ENCODE measurements around the gene DCP2. TPM values are rescaled to one million over a fixed set of nuclear protein-coding genes. Genes with fewer than 3 reads are reported as not detected.

DCP2 gene
- total and polyA plus RNA-seq, 2 donors from 2014 or later, result 6.9 to 43.0 TPM

GRCh38 chr5:112973904-112974303, 2.7 kb upstream of the DCP2 start:
- no peak overlapping the region for H3K9ac ChIP-seq (ENCODE audit: low read length in 3 of 3)
- FAIRE-seq (no peak), DNase-seq (no peak)
- H3K4me3 ChIP-seq (ENCODE audit: low read length in 3 of 3), result no peak overlapping the region
- no peaks in the 10 kb centered on the region for H3K36me3 ChIP-seq (ENCODE audit: control insufficient read depth in 2 of 3, insufficient read depth in 3 of 3, low read length in 3 of 3)
- no peaks in the 10 kb centered on the region for H3K27me3 ChIP-seq (ENCODE audit: control insufficient read depth, insufficient read depth, low read length)
- H3K9me3 ChIP-seq (ENCODE audit: control insufficient read depth in 2 of 3, insufficient read depth in 1 of 3, low read length in 3 of 3), result no peaks in the 10 kb centered on the region
- no peak overlapping the region for H3K27ac ChIP-seq (ENCODE audit: low read depth in 2 of 2, low read length in 2 of 2)
- TF ChIP-seq, protein P1, sequence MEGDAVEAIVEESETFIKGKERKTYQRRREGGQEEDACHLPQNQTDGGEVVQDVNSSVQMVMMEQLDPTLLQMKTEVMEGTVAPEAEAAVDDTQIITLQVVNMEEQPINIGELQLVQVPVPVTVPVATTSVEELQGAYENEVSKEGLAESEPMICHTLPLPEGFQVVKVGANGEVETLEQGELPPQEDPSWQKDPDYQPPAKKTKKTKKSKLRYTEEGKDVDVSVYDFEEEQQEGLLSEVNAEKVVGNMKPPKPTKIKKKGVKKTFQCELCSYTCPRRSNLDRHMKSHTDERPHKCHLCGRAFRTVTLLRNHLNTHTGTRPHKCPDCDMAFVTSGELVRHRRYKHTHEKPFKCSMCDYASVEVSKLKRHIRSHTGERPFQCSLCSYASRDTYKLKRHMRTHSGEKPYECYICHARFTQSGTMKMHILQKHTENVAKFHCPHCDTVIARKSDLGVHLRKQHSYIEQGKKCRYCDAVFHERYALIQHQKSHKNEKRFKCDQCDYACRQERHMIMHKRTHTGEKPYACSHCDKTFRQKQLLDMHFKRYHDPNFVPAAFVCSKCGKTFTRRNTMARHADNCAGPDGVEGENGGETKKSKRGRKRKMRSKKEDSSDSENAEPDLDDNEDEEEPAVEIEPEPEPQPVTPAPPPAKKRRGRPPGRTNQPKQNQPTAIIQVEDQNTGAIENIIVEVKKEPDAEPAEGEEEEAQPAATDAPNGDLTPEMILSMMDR (IDR thresholded peaks at IDR 0.05; ENCODE audit: borderline replicate concordance, extremely low read depth, insufficient read depth), result no peak
- intact Hi-C loops (cut with DNase I), result no loop called here
- H3K4me1 ChIP-seq (ENCODE audit: control insufficient read depth in 2 of 3, insufficient read depth in 2 of 3, low read depth in 1 of 3, low read length in 3 of 3), result peaks cover 6 to 7% (median 6%) of the 10 kb centered on the region in 3 donors

GRCh38 chr5:112974901-112975300, 1.7 kb upstream of the DCP2 start:
- Histone ChIP-seq H3K4me1 (ENCODE audit: control insufficient read depth in 2 of 3, insufficient read depth in 2 of 3, low read depth in 1 of 3, low read length in 3 of 3) (peaks cover 6 to 7% (median 6%) of the 10 kb centered on the region in 3 donors), H3K4me3 (ENCODE audit: low read length in 3 of 3) (no peak overlapping the region), H3K27me3 (ENCODE audit: control insufficient read depth, insufficient read depth, low read length) (no peaks in the 10 kb centered on the region), H3K9ac (ENCODE audit: low read length in 3 of 3) (no peak overlapping the region), H3K27ac (ENCODE audit: low read depth in 2 of 2, low read length in 2 of 2) (no peak overlapping the region), H3K36me3 (ENCODE audit: control insufficient read depth in 2 of 3, insufficient read depth in 3 of 3, low read length in 3 of 3) (no peaks in the 10 kb centered on the region), H3K9me3 (ENCODE audit: control insufficient read depth in 2 of 3, insufficient read depth in 1 of 3, low read length in 3 of 3) (no peaks in the 10 kb centered on the region)
- DNase-seq (no peak), FAIRE-seq (no peak)
- intact Hi-C loops (cut with DNase I), result no loop called here
- TF ChIP-seq, protein P1 (IDR thresholded peaks at IDR 0.05; ENCODE audit: borderline replicate concordance, extremely low read depth, insufficient read depth), result no peak

- intact Hi-C loops (cut with DNase I), result no loop called here
- no peaks in the 10 kb centered on the region for H3K9me3 ChIP-seq (ENCODE audit: control insufficient read depth in 2 of 3, insufficient read depth in 1 of 3, low read length in 3 of 3)
- no peaks in the 10 kb centered on the region for H3K27me3 ChIP-seq (ENCODE audit: control insufficient read depth, insufficient read depth, low read length)
- peaks cover 6 to 7% (median 6%) of the 10 kb centered on the region in 3 donors for H3K4me1 ChIP-seq (ENCODE audit: control insufficient read depth in 2 of 3, insufficient read depth in 2 of 3, low read depth in 1 of 3, low read length in 3 of 3)
- FAIRE-seq (no peak), DNase-seq (no peak)
- peak overlapping the region; percentile 64 to 90 for H3K27ac ChIP-seq (ENCODE audit: low read depth in 2 of 2, low read length in 2 of 2)
- H3K4me3 ChIP-seq (ENCODE audit: low read length in 3 of 3), result peak overlapping the region; percentile 84 to 96 (median 93)
- no peaks in the 10 kb centered on the region for H3K36me3 ChIP-seq (ENCODE audit: control insufficient read depth in 2 of 3, insufficient read depth in 3 of 3, low read length in 3 of 3)
- peak overlapping the region; percentile 63 to 81 (median 81) for H3K9ac ChIP-seq (ENCODE audit: low read length in 3 of 3)
- TF ChIP-seq, protein P1 (IDR thresholded peaks at IDR 0.05; ENCODE audit: borderline replicate concordance, extremely low read depth, insufficient read depth), result no peak
These were observed 722 bp upstream of the DCP2 start for GRCh38 chr5:112975721-112976431.

Measured in kidney (tissue), 14 donors.